A673 (cell line): ENCODE results near the gene ADAP2. TPM values are rescaled to one million over a fixed set of nuclear protein-coding genes. Genes with fewer than 3 reads are reported as not detected.

Source experiments
- BruUV-seq: library from RNA; stranded (reverse); fragments of 400-500 nt; replicated peaks from 2 replicates; lab custom pipeline; 2021; lab: Mats Ljungman, UMichigan
- CTCF ChIA-PET: fragments of 300-600 bp; sonication (Branson Sonifier 250); formaldehyde crosslinking; loops from one replicate; lab custom pipeline; 2022; ENCODE audit warnings: antibody characterized with exemption; lab: Charles Lee
- POLR2A ChIA-PET: fragments of 300-600 bp; sonication (Branson Sonifier 250); formaldehyde crosslinking; loops from one replicate; lab custom pipeline; 2022; ENCODE audit warnings: antibody characterized with exemption; ENCODE audit not compliant: low non-redundant PET; lab: Charles Lee
- DNase-seq: peaks from one replicate; pipeline ENCODE4 v3.0.0-alpha.2; 2015; ENCODE audit warnings: low spot score
- H3K27ac ChIP-seq: fragments of 200-600 bp; sonication (generic); 2 replicates; pipeline ENCODE4 v1.5.1; 2016; ENCODE audit warnings: mixed run types, low read depth, mild to moderate bottlenecking, mixed read lengths, antibody characterized with exemption, low read length; ENCODE audit not compliant: poor library complexity, severe bottlenecking
- H3K27me3 ChIP-seq: fragments of 200-600 bp; sonication (generic); replicated peaks from 2 replicates; pipeline ENCODE4 v1.6.1; 2017; ENCODE audit warnings: mixed run types, low read depth, mild to moderate bottlenecking, mixed read lengths, antibody characterized with exemption, low read length; ENCODE audit not compliant: insufficient read depth, poor library complexity
- H3K36me3 ChIP-seq: fragments of 200-600 bp; sonication (generic); 2 replicates; pipeline ENCODE4 v1.6.1; 2016; ENCODE audit warnings: mixed run types, mild to moderate bottlenecking, mixed read lengths, antibody characterized with exemption, low read length; ENCODE audit not compliant: insufficient read depth, poor library complexity, severe bottlenecking
- H3K4me1 ChIP-seq: fragments of 200-600 bp; sonication (generic); 2 replicates; pipeline ENCODE4 v1.6.1; 2017; ENCODE audit warnings: mixed run types, mild to moderate bottlenecking, mixed read lengths, antibody characterized with exemption, low read length; ENCODE audit not compliant: insufficient read depth, poor library complexity, severe bottlenecking
- H3K4me3 ChIP-seq: fragments of 200-600 bp; sonication (generic); 2 replicates; pipeline ENCODE4 v1.5.1; 2016; ENCODE audit warnings: low read depth, mixed run types, mild to moderate bottlenecking, mixed read lengths, low read length; ENCODE audit not compliant: poor library complexity, severe bottlenecking
- H3K9me3 ChIP-seq: fragments of 200-600 bp; sonication (generic); 2 replicates; pipeline ENCODE4 v1.6.1; 2016; ENCODE audit warnings: mixed run types, low read depth, mild to moderate bottlenecking, mixed read lengths, antibody characterized with exemption, low read length; ENCODE audit not compliant: poor library complexity, severe bottlenecking
- CTCF ChIP-seq: fragments of 300-800, 200-600 bp; sonication (generic); conservative IDR thresholded peaks from 2 replicates; pipeline ENCODE4 v1.5.1; 2017; ENCODE audit warnings: low read depth, mild to moderate bottlenecking, antibody characterized with exemption, low read length, moderate library complexity, mixed read lengths
- EZH2 ChIP-seq: fragments of 200-600 bp; sonication (generic); IDR thresholded peaks from 2 replicates; pipeline ENCODE4 v1.6.1; 2017; ENCODE audit warnings: borderline replicate concordance, low read depth, mild to moderate bottlenecking, mixed read lengths, antibody characterized with exemption, low read length; ENCODE audit not compliant: poor library complexity, severe bottlenecking
- intact Hi-C: fragments of 100-400 bp; cut with micrococcal nuclease; formaldehyde crosslinking; loops from one replicate; pipeline ENCODE4 v1.10.0; 2022; ENCODE audit not compliant: unreplicated experiment
- total RNA-seq: library from RNA; stranded (reverse); gene quantifications from 2 replicates; pipeline ENCODE4 v1.2.3, GENCODE V29; 2021

Gene ADAP2
- total RNA-seq, 1 experiment from 2014 or later: not detected

- intact Hi-C loops: no loop called here
- no peak for DNase-seq
- POLR2A ChIA-PET: no interaction called here
- H3K4me1 ChIP-seq: no peaks in the 10 kb centered on the region
- no peak for TF ChIP-seq EZH2
- TF ChIP-seq CTCF: no peak
- no peaks in the 10 kb centered on the region for H3K9me3 ChIP-seq
- CTCF ChIA-PET: no interaction called here
- peaks cover 37% of the 10 kb centered on the region for H3K27me3 ChIP-seq
- no peak overlapping the region for H3K4me3 ChIP-seq
- no TSS peak for BruUV-seq
- H3K27ac ChIP-seq: no peak overlapping the region
- no peaks in the 10 kb centered on the region for H3K36me3 ChIP-seq
These were observed 832 bp upstream of the ADAP2 start for GRCh38 chr17:30920683-30921543.

GRCh38 chr17:30922235-30923030 lies 688 bp downstream of the ADAP2 start:
- no peaks in the 10 kb centered on the region for H3K4me1 ChIP-seq
- no peaks in the 10 kb centered on the region for H3K36me3 ChIP-seq
- DNase-seq: no peak
- peaks cover 37% of the 10 kb centered on the region for H3K27me3 ChIP-seq
- BruUV-seq: no TSS peak
- POLR2A ChIA-PET: no interaction called here
- no peak overlapping the region for H3K27ac ChIP-seq
- no peak overlapping the region for H3K4me3 ChIP-seq
- TF ChIP-seq EZH2 (no peak), CTCF (no peak)
- H3K9me3 ChIP-seq: no peaks in the 10 kb centered on the region
- intact Hi-C loops: no loop called here
- CTCF ChIA-PET: no interaction called here

GRCh38 chr17:30924341-30924740 lies 2.6 kb downstream of the ADAP2 start:
- no peaks in the 10 kb centered on the region for H3K9me3 ChIP-seq
- H3K27ac ChIP-seq: no peak overlapping the region
- no peak overlapping the region for H3K4me3 ChIP-seq
- TF ChIP-seq EZH2 (no peak), CTCF (no peak)
- intact Hi-C loops: no loop called here
- DNase-seq: no peak
- no TSS peak for BruUV-seq
- CTCF ChIA-PET: no interaction called here
- no peaks in the 10 kb centered on the region for H3K36me3 ChIP-seq
- POLR2A ChIA-PET: no interaction called here
- H3K4me1 ChIP-seq: no peaks in the 10 kb centered on the region
- H3K27me3 ChIP-seq: peaks cover 37% of the 10 kb centered on the region
